A549 (cell line): ENCODE results near the gene MAP7D2. TPM values are rescaled to one million over a fixed set of nuclear protein-coding genes. Genes with fewer than 3 reads are reported as not detected.

Experiments
- ATAC-seq, 2 experiments: fragments of 200-7000 bp in 1 of 2; fragments of >200 bp in 1 of 2; cut with Nextera tagmentation in 1 of 2; cut with Tn5 transposase in 1 of 2; 3 replicates each; pipeline versions ENCODE4 v1.8.0 to v1.9.1; 2018 to 2020; ENCODE audit warnings: mild to moderate bottlenecking in 1 of 2, moderate library complexity in 1 of 2
- CTCF ChIA-PET: fragments of 300-600 bp; sonication (Branson Sonifier 250); formaldehyde crosslinking; extraction: SDS; loops from one replicate; lab custom pipeline; 2021; ENCODE audit warnings: antibody characterized with exemption, inconsistent platforms; lab: Yijun Ruan, JAX
- POLR2A ChIA-PET: fragments of 350-600 bp; formaldehyde crosslinking; extraction: SDS; loops from one replicate; lab custom pipeline; 2021; ENCODE audit warnings: antibody characterized with exemption, inconsistent platforms; lab: Yijun Ruan, JAX
- DNase-seq, 2 experiments: peaks; one replicate each; pipeline versions ENCODE4 v3.0.0 to v3.0.0-alpha.2; 2011 to 2016; ENCODE audit warnings: low read depth in 1 of 2, low spot score in 1 of 2
- FAIRE-seq: peaks from 2 replicates; lab custom pipeline; 2011; peaks lifted over from hg19 to GRCh38; lab: Jason Lieb, UNC
- H3K27ac ChIP-seq, 2 experiments: fragments of >200 bp; sonication (Bioruptor Twin); formaldehyde crosslinking; 3 replicates each; pipeline ENCODE4 v1.5.1; 2016 to 2017
- H3K4me1 ChIP-seq: fragments of >200 bp; sonication (Bioruptor Twin); formaldehyde crosslinking; 3 replicates; pipeline ENCODE4 v1.6.1; 2016
- H3K4me2 ChIP-seq: fragments of >200 bp; sonication (Bioruptor Twin); formaldehyde crosslinking; 3 replicates; pipeline ENCODE4 v1.6.1; 2016
- H3K4me3 ChIP-seq: fragments of >200 bp; sonication (Bioruptor Twin); formaldehyde crosslinking; 3 replicates; pipeline ENCODE4 v1.5.1; 2016
- H3K9me3 ChIP-seq: fragments of >200 bp; sonication (Bioruptor Twin); formaldehyde crosslinking; 3 replicates; pipeline ENCODE4 v1.6.1; 2016
- BCL3 ChIP-seq: fragments of >200 bp; sonication (Bioruptor Twin); formaldehyde crosslinking; IDR thresholded peaks from 3 replicates; pipeline ENCODE4 v1.6.1; 2016
- CBX8 ChIP-seq: fragments of 200-600 bp; sonication (generic); IDR thresholded peaks from 2 replicates; pipeline ENCODE4 v1.6.1; 2016
- CHD2 ChIP-seq: fragments of 150-350 bp; IDR thresholded peaks from 2 replicates; pipeline ENCODE4 v1.6.1; 2014; ENCODE audit warnings: low read length; ENCODE audit not compliant: partially characterized antibody
- CHD4 ChIP-seq: fragments of 200-600 bp; sonication (generic); IDR thresholded peaks from 2 replicates; pipeline ENCODE4 v1.6.1; 2016; ENCODE audit warnings: antibody characterized with exemption, mild to moderate bottlenecking, borderline replicate concordance
- CTCF ChIP-seq: fragments of >200 bp; sonication (Bioruptor Twin); formaldehyde crosslinking; IDR thresholded peaks from 3 replicates; pipeline ENCODE4 v1.5.1; 2016
- E2F6 ChIP-seq: IDR thresholded peaks from 2 replicates; pipeline ENCODE4 v1.6.1; 2012; ENCODE audit warnings: low read depth, borderline replicate concordance
- ESRRA ChIP-seq: fragments of 150-350 bp; IDR thresholded peaks from 2 replicates; pipeline ENCODE4 v1.6.1; 2014; ENCODE audit warnings: mild to moderate bottlenecking, low read length, borderline replicate concordance
- FOXS1 ChIP-seq: fragments of 250-450 bp; sonication (Bioruptor Pico); IDR thresholded peaks from 2 replicates; pipeline ENCODE4 v1.5.0; 2020; ENCODE audit warnings: mild to moderate bottlenecking, moderate library complexity
- GATA3 ChIP-seq: IDR thresholded peaks from 2 replicates; pipeline ENCODE4 v1.6.1; 2012; ENCODE audit warnings: borderline replicate concordance
- HEYL ChIP-seq: fragments of 250-450 bp; sonication (Bioruptor Pico); IDR thresholded peaks from 2 replicates; pipeline ENCODE4 v1.8.0; 2021; ENCODE audit warnings: mild to moderate bottlenecking, moderate library complexity
- HOXA7 ChIP-seq: fragments of 250-450 bp; sonication (Bioruptor Pico); IDR thresholded peaks from 2 replicates; pipeline ENCODE4 v1.5.0; 2020; ENCODE audit warnings: mild to moderate bottlenecking, moderate library complexity
- HOXB13 ChIP-seq: fragments of 250-450 bp; sonication (Bioruptor Pico); IDR thresholded peaks from 2 replicates; pipeline ENCODE4 v1.5.0; 2020; ENCODE audit warnings: low read depth, mild to moderate bottlenecking, moderate library complexity
- HOXB5 ChIP-seq: fragments of 250-450 bp; sonication (Bioruptor Pico); IDR thresholded peaks from 2 replicates; pipeline ENCODE4 v1.5.0; 2020; ENCODE audit warnings: mild to moderate bottlenecking, moderate library complexity
- JUN ChIP-seq, 2 experiments: fragments of >200 bp; sonication (Bioruptor Twin); formaldehyde crosslinking; IDR thresholded peaks; 2 replicates in 1 of 2; 3 replicates in 1 of 2; pipeline ENCODE4 v1.6.1; 2016 to 2017
- KDM1A ChIP-seq: fragments of 200-600 bp; sonication (generic); IDR thresholded peaks from 2 replicates; pipeline ENCODE4 v1.6.1; 2016; ENCODE audit warnings: low read depth, mild to moderate bottlenecking
- MYC ChIP-seq: IDR thresholded peaks from 2 replicates; pipeline ENCODE4 v1.6.1; 2012; ENCODE audit warnings: mild to moderate bottlenecking, inconsistent platforms, low read length, improper control_type of control experiment, borderline replicate concordance
- POLR2A ChIP-seq: IDR thresholded peaks from 2 replicates; pipeline ENCODE4 v1.6.1; 2012; ENCODE audit warnings: mild to moderate bottlenecking, low read length
- RFX5 ChIP-seq: fragments of 450-650 bp; IDR thresholded peaks from 2 replicates; pipeline ENCODE4 v1.7.1; 2014; ENCODE audit warnings: antibody characterized with exemption, mild to moderate bottlenecking, moderate library complexity
- RNF2 ChIP-seq: fragments of 200-600 bp; sonication (generic); IDR thresholded peaks from 2 replicates; pipeline ENCODE4 v1.6.1; 2016; ENCODE audit warnings: low read depth, mild to moderate bottlenecking, antibody characterized with exemption, moderate library complexity, borderline replicate concordance
- SREBF2 ChIP-seq: fragments of 450-650 bp; IDR thresholded peaks from 2 replicates; pipeline ENCODE4 v1.6.1; 2014; ENCODE audit warnings: mild to moderate bottlenecking, moderate library complexity
- TFCP2L1 ChIP-seq: fragments of 250-450 bp; sonication (Bioruptor Pico); IDR thresholded peaks from 2 replicates; pipeline ENCODE4 v1.5.0; 2021; ENCODE audit warnings: mild to moderate bottlenecking
- TP53 ChIP-seq: fragments of 250-450 bp; sonication (Bioruptor Pico); IDR thresholded peaks from 2 replicates; pipeline ENCODE4 v1.5.0; 2021; ENCODE audit warnings: mild to moderate bottlenecking, moderate library complexity
- USF2 ChIP-seq: fragments of 450-650 bp; IDR thresholded peaks from 2 replicates; pipeline ENCODE4 v1.6.1; 2014; ENCODE audit warnings: antibody characterized with exemption
- ZC3H11A ChIP-seq: fragments of 450-650 bp; IDR thresholded peaks from 2 replicates; pipeline ENCODE4 v1.6.1; 2014; ENCODE audit warnings: antibody characterized with exemption, mild to moderate bottlenecking
- WGBS: methylation state at CpG from one replicate; pipeline ENCODE4 v1.1.6; 2017; ENCODE audit errors: missing lambda C conversion rate; 5-methylcytosine and 5-hydroxymethylcytosine counted together
- polyA plus RNA-seq, 4 experiments: library from polyadenylated mRNA; depleted of rRNA in 3 of 4; stranded (reverse); fragments of >200 nt; fragmentation: RNase III in 1 of 4; extraction: RNeasy Plus Mini Kit Qiagen cat#74134 plus additional on column Dnase treatment in 1 of 4; gene quantifications; 2 replicates in 3 of 4; 3 replicates in 1 of 4; pipeline ENCODE4 v1.2.3, GENCODE V29; 2011 to 2017

The MAP7D2 gene
- polyA plus RNA-seq, 2 of the 4 experiments (the other 2 are of a cell fraction): 9.4 to 11.6 TPM

GRCh38 chrX:20129547-20129946 is 12.8 kb upstream of the MAP7D2 start:
- Histone ChIP-seq H3K9me3 (no peaks in the 10 kb centered on the region), H3K4me2 (no peak overlapping the region), H3K27ac (no peak overlapping the region), H3K4me1 (peaks cover 25% of the 10 kb centered on the region; the same call in 2 of the 3 replicates), H3K4me3 (no peak overlapping the region)
- POLR2A ChIA-PET: interaction anchor here (1.0 kb wide), 1 partner anchor 12 kb away, joined by 3 read pairs; the partner anchor contains the start of gene EIF1AX
- no peak for FAIRE-seq
- CTCF ChIA-PET: interaction anchor here (1.2 kb wide), 1 partner anchor 225 kb away, joined by 5 read pairs; no protein-coding TSS in a partner anchor
- 93% methylated on average over 1 of the region's 1 CpG for WGBS
- TF ChIP-seq HEYL (CRISPR knock-in tag): no peak
- no peak for TF ChIP-seq GATA3
- TF ChIP-seq RFX5: no peak
- TF ChIP-seq HOXB5 (CRISPR knock-in tag): no peak
- TF ChIP-seq USF2: no peak
- no peak for TF ChIP-seq CHD4
- no peak for TF ChIP-seq BCL3
- TF ChIP-seq ZC3H11A: no peak
- TF ChIP-seq MYC: no peak
- no peak for TF ChIP-seq CBX8
- TF ChIP-seq RNF2: no peak
- TF ChIP-seq POLR2A: no peak
- no peak for TF ChIP-seq SREBF2
- TF ChIP-seq TP53 (CRISPR knock-in tag): no peak
- TF ChIP-seq HOXB13 (CRISPR knock-in tag): no peak
- TF ChIP-seq HOXA7 (CRISPR knock-in tag): no peak
- DNase-seq: no peak
- no peak for ATAC-seq

GRCh38 chrX:20128670-20129069 is 12.0 kb upstream of the MAP7D2 start:
- ChIA-PET CTCF (interaction anchor here (0.9 to 1.2 kb wide), 2 partner anchors 223 to 224 kb away, joined by 4 to 5 read pairs; no protein-coding TSS in a partner anchor), POLR2A (no interaction called here)
- Histone ChIP-seq H3K9me3 (no peaks in the 10 kb centered on the region), H3K27ac (no peak overlapping the region), H3K4me1 (peaks cover 24% of the 10 kb centered on the region; the same call in 2 of the 3 replicates), H3K4me2 (no peak overlapping the region), H3K4me3 (no peak overlapping the region)
- no peak; a peak in 1 of 6 replicates for ATAC-seq
- no peak for FAIRE-seq
- 65% methylated on average over 4 of the region's 4 CpGs for WGBS
- peak in 1 of 2 experiments; percentile 18 for DNase-seq
- no peak for TF ChIP-seq KDM1A
- TF ChIP-seq E2F6: no peak
- TF ChIP-seq TFCP2L1 (CRISPR knock-in tag): no peak
- TF ChIP-seq RFX5: no peak
- no peak for TF ChIP-seq CBX8
- no peak for TF ChIP-seq FOXS1 (CRISPR knock-in tag)
- no peak for TF ChIP-seq CHD2
- no peak for TF ChIP-seq CTCF
- no peak for TF ChIP-seq JUN (IDR thresholded peaks at IDR 0.05)
- TF ChIP-seq ESRRA: no peak
